Fibroblast of skin of abdomen (primary cell): ENCODE data around the gene SOCS3.
A peak's percentile ranks its signal among the peaks of the same experiment; 100 is the strongest.

Experiments used
- DNase-seq: peaks from one replicate; pipeline ENCODE4 v3.0.0-alpha.2; 2013

SOCS3 gene

DNA sequence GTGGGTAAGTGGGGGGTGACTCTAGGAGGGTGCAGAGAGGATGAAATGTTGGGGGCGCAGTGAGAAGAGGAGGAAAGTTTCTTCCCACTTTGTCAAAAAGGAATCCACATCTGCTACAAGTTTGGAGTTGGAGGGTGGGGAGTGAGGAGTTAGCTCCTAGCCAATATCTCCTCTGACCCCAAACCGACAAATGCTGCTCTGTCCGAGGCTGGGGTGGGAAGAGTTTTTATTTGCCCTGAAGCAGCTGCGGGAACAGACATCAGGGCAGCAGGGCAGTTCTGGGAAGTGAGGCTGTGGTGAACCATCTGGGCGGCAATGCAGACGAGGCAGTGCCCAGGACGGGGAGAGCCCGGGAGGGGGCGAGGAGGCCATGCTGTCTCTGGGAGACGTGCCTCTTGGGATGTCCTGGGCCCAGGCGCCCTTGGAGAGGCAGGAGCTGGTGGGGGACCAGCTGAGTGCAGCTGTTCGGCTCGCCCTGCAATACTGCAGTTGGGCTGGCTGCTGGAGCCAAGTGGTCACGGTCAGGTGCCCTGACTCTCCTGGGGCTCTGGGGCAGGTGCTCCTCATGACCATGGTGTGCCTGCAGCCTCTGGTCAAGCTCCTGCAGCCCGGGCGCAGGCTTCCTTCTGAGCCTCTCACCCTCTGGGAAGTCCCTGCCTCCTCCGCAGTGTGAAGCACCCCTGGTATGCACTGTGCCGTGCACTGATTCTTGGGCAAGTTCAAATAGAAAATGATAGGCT is 6.4 kb upstream of the SOCS3 start:
- DNase-seq: no peak

DNA sequence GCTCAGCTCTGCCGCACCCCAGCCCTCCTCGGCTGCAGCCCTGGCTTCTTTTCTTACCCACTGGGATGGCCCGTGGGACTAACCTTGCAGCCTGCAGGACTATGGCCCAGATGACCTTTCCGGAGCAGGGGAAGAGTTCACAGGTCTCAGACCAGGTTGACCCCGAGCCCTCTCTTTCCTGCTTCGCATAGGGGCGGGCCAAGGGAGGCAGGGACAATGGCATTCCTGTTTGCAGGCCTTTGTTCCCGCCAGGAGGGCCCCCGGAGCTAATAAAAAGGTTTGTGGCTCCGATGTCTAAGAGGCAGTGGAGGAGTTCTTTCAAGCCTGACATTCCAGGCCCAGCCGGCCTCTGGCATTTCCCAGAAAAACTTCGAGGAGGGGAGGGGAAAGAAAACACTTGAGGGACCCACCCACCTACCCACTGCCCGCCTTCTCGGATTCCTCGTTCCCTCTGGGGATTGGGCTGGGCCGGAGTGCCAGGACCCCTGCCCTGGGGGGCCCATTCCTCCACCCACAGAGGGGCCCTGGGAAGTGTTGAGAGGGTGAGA is 5.8 kb upstream of the SOCS3 start:
- peak; percentile 81 for DNase-seq

DNA sequence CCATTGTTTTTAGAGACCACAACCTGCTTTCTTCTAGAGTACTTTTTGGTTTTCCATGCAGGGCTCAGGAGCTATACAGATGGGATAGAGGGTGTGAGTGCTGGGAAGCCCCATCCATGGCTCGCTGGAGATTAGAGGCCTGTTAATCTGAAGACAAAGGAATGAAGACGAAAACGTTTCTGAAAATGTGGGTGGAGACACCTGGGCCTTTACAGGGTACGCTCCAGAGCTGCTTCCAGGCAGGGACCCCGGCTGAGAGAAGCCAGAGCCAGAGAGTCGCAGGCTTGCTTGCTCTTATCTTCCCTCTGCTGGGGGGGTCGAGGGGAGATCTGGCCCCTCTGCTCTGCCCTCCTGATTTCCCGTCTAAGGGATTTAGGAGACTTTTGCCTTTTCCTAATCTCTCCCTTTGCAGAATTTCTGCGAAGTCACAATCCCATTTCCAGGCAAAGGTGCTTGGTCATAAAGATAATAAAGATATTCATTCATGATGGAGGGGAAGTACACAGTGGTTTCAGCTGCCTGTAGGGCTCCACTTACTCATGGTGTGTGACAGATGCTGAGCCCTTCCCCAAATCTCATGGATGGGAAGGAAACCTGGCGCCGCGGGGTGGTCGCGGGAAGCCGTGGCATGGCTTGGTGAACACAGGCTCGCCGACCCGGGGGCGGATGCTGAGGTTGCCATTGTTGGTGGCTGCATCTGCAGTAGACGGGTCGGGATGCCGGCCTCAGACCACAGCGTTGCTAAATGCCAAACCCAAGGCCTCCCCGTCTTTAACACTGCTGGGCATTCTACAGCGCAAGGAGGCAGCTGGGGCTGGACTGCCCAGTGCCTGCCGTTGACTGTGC is 4.8 kb upstream of the SOCS3 start:
- no peak for DNase-seq

DNA sequence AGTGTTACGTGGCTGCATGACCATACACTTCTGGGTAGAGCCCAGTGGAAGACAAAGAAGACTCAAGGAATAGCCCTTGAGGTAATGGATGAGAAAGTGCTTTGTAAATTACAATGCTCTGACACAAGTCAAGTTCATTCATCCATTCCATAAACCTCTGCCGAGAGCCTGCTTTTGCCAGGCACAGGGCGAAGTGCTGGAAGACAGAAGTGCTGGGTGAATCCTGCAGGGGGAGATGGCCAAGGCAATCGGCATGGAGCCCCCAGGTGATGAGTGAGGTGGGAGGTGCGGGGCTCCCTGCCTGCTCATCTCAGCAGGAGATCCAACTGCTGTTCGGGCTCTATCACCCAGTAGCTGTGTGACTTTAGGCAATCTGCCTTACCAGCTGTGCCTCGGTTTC is 2.8 kb upstream of the SOCS3 start:
- DNase-seq: no peak

DNA sequence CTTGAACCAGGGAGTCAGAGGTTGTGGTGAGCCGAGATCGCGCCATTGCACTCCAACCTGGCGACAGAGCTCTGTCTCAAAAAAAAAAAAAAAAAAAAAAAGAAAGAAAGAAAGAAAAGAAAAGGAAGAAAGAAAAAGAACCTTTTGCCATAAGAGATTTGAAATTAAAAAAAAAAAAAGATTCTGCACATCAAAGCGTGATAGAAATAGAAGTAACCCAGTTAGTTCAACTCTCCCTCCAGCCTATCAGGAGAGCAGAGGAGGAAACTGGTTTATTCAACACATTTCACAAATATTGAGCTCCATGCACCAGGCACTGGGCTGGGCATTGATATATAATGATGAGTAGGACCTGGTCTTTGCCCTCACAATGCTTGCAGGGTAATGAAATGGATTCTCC is 2.4 kb upstream of the SOCS3 start:
- no peak for DNase-seq

DNA sequence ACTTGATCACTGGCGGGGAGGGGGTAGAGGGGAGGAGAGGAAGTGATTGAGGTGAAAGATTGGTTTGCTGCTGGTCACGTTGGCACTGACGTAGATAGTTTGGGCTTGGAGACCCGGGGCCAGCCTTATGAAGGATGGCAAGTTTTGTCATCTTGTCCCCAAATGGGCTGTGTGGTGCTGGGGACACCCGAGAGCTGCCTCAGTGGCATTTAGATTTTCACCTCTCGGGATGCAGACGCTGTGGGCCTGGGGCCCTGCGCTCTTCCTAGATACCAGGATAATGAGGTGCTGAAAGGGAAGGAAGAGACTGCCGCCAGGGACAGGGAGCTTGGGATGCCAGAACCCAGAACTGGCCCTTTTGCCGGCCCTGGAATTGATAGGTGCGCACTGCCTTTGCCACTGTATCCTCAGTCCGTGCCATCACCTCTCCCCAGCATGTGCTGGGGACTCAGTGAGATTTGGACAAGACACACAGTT is 1.4 kb upstream of the SOCS3 start:
- no peak for DNase-seq

DNA sequence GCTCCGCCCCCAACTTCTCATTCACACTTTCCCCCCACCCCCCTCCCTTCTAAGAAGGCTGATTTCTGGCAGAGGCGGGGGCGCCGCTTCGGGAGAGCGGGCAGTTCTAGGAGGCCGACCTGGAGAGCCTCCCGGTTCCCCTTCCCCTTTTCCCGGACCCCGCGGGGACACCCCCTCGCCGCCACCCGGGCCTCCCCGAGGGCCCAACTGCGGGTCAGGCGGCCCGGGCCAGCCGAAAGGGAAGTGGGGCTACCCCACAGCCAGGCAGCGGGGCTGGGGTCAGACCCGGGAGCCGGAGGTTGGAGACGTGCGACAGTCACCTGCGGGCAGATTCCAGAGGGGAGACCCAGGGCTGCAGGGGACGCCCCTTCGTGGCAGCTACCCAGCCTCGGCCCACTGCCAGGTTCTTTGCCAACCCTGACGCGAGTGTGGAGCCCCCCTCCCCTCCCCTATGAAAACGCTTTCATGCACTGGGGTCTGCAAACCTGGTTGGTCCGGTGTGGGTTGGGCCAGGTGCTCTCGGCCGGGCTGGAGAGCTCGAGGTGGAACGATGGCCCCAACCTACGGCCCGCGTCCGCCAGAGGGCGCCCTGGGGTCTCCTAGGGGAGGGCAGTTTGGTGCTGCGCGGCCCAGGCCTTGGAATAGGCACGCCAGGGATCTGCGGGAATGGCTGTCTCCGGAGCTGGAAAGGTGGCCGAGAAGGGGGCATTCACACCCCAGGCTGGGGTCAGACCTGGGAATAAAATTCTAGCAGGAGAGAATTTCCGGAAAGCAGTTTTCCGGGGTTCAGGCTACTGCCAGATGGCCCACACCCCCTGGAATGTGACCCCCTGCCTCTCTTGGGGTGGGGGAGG is 721 bp upstream of the SOCS3 start:
- DNase-seq: peak; percentile 81

DNA sequence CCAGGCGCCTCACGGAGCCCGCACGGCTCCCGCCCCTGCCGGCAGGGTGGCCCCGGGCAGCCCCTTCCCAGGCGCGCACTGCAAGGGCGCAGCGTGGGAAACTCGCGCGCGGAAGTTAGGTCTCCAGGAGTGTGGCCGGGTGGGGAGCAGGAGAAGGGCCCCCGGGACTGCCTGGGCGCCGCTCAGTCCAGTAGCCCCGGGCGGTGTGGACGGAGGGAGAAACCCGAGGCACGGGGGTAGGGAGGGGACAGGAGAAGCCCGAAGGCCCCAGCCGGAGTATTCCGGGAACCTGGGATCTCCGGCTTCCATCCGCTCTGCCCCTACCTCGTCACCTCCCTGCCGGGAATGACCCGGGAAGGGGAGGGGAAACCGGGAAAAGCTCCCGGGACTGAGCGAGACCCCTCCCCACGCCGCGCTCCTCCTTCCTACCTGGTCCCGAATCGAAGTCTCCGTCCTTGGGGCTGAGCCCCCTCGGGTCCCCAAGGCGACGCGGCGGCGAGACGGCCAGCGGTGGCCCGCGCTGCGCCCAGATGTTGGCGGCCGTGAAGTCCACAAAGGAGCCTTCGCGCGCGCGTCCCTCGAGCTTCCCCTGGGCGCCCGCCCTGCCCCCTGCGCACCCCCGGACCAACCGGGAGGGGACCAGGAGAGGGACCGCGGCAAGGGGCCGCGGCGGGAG is 418 bp downstream of the SOCS3 start:
- DNase-seq: peak; percentile 40

DNA sequence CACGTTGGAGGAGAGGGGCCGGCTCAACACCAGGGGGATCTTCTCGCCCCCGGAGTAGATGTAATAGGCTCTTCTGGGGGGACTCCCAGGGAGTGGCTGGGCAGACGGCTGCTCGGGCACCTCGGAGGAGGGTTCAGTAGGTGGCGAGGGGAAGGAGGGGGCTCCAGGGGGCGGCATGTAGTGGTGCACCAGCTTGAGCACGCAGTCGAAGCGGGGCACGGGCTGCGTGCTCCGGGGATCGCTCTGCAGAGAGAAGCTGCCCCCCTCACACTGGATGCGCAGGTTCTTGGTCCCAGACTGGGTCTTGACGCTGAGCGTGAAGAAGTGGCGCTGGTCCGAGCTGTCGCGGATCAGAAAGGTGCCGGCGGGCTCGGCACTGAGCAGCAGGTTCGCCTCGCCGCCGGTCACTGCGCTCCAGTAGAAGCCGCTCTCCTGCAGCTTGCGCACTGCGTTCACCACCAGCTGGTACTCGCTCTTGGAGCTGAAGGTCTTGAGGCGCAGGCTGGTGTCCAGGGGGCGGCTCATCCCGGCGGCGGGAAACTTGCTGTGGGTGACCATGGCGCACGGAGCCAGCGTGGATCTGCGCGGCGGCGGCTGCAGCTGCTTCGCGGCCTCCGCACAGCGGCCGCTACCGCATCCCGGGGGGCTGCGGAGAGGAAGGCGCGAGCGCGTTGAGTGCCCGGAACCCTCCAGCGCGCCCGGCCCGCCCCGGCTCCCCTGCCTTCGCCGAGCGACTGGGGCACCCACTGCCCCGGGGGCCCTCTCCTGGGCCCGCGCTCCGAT is 1.1 kb downstream of the SOCS3 start:
- peak; percentile 39 for DNase-seq

DNA sequence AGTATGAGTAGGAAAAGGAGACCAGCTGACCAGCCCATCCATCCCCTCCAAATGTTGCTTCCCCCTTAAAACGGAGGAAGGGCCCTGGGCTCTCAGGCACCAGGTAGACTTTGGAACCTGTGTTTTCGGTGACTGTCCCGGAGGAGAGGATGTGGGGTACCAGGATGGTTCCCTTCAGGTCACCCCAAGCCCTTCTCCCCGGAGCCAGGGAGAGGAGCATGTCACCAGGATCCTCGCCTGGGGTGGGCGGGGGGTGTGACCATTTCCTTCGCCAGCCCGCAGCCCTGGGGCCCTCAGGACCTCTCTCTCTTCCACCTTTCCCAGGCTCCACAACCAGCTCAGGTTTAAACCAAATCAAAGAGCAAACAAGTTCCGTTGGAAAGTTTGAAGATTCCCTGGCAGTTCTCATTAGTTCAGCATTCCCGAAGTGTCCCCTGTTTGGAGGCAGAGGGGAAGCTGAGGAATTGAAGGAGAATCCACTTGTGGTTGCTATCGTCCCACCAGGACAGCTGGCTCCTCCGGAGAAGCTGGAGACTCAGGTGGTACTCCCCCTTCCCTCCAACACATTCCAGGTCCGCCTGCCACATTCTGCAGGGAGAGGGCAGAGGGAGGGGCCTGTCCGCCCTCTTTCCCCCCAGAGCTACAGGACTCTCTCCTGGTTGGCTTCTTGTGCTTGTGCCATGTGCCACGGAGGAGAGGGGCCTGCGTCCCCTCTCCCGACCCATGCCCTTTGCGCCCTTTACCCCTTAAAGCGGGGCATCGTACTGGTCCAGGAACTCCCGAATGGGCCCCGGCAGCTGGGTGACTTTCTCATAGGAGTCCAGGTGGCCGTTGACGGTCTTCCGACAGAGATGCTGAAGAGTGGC is 2.0 kb downstream of the SOCS3 start:
- DNase-seq: no peak

DNA sequence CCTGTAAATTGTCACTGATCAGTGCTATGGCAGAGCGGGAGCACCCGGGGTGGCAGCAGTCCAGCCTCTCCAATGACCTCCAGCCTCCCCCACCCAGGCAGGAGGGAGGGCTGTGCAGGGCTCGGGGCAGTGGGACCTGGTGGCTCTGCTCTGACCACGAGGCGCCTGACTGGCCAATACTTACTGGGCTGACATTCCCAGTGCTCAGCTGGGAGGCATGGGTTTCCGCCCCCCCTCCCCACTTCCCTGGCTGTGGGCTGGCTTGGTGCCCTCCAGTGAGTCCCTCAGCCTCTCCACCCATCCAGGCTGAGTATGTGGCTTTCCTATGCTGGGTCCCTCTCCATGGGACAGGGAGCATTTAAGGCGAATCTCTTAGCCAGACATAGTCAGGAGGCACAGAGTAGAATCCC is 2.7 kb downstream of the SOCS3 start:
- peak; percentile 48 for DNase-seq

DNA sequence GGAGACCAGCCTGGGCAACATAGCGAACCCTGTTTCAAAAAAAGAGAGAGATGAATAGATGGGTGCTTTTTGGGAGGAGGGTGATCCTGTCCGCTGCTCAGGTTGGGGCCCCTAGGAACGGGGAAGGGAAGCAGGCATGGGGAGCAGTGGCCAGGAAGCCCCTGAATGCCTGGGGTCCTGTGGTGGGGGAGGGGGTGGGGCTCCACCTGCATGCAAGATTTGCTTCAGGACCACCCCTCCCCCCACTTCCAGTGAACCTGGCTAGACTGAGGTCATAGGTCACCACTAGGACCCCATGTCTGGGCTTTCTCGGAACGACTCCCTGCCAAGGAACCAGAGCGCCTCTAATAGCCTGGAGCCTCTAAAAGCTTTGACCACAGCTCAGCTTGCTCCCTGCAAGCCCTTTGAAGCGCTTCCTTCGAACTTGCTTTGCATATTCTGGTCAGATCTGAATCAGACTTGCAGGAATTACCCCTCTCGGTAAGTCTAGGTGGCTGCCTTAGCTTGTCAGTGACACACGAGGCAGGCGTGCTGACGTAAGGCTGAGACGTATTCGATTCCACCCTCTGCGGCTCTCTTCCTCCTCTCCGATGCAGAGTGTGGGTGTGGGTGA is 3.7 kb downstream of the SOCS3 start:
- DNase-seq: peak; percentile 90

DNA sequence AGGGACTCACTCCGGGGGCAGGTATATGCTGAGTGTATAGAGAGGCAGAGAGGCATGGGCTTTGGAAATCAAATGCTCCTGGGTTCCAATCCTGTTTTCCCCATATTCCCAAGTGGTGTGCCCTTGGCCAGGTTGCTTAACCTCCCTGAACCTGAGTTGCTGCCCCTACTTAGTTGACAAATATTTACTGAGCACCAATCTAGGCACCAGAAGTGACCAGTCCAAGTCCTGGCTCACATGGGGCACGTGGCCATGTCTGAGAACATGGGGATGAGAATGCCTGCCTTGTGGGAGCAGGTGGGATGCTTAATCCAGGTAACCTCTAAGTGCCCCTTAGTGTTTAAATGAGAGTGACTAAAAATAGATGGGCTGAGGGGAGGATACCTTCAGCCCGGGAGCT is 4.2 kb downstream of the SOCS3 start:
- no peak for DNase-seq

DNA sequence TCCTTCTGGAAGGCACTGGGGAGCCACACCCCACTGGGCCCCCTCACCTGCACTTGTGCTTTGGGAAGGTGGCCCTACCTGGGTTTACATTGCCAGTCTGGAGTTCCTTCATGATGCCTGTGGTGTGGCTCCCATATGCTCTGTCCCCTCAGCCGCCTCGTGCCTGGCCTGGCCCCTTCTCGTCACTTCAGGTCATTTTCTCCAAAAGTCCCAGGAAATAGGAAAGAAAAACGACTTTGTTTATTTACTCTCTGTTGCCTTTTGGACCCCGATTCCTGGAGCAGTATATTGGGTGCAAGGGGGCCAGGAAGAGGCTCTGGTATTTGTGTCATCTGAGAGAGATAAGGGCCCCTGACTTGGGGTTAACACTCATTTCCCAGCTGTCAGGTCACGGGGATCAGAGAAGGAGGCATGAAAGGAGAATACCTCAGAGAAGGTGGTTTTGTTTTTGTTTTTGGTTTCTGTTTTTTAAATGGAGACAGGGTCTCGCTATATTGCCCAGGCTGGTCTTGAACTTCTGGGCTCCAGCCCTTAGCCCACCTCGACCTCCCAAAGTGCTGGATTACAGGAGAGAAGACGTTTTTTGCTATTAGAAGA is 4.7 kb downstream of the SOCS3 start:
- no peak for DNase-seq

DNA sequence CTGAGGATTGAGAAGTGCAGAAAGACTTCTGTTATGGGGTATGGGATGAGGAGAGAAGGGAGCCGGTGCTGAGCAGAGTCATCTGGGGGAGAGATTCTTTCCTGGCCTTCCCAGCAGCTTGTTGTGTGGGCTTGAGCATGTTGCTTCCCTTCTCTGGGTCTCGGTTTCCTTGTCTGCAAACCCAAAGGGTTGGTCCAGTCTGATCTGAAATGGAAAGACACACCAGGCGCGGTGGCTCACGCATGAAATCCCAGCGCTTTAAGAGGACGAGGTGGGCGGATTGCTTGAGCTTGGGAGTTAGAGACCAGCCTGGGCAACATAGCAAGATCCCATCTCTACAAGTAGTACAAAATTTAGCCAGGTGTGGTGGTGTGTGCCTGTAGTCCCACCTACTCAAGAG is 6.0 kb downstream of the SOCS3 start:
- DNase-seq: no peak

DNA sequence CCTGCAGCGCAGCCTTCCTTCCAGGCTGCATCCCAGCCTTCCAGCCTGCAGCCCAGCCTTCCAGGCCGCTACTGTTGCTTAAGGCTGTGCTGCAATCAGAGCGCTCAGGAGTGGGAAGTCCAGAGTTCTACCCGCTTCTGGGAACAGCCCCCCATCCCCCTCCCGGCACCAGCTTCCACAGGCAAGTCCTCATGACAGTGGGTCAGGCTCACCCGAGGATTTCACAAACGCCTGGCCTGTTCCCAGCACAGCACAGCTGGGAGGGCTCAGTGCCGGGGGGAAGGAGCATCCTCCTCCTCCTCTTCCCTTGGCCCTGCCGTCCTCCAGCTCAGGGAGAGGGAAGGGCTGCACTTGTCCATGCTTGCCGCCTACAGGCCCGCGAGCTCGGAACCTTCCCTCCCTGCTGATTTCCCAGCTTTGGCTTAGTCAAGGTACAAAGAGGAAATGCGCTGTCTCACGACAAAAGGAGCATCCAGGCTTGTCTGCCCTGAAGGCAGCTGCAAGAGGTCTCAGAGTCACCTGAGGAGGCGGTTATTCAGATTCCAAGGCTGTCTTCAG is 8.3 kb downstream of the SOCS3 start:
- DNase-seq: peak; percentile 97

DNA sequence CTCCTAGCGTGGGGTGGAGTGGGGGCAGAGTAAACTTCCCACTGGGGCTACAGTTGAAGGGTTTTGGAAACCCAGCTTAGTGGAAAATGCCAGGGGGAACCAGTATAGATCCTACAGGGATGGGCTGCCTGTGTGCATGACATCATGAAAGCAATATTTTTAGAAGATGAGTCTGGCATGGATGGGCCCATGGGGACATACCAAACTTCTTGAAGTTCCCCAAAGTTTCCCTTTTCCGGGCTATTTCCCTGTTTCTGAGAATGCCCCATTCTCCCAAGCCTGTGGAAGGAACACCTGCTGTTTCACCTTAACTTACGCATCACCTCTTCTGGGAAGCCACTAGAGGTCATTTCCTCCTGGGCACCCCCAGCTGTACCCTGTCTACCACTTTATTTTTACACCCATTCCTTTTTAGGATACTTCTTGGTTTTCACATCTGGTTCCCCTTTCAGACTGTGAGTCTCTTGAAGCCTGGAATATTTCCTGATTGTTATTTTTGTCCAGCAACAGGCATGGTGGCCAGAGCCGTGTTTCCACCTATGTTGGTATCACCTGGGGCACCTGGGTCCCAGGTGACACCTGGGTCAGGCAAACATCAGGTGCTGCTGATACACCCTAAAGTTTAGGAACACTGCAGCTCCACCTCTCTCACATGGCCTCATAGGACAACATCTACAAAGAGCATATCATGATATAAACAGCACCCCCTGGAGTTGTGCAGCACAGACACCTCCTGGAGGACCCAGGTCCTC is 9.8 kb downstream of the SOCS3 start:
- DNase-seq: no peak
